ENCODE results near the gene RAMP3. TPM values are rescaled to one million over a fixed set of nuclear protein-coding genes. Genes with fewer than 3 reads are reported as not detected.

The RAMP3 gene
- total RNA-seq, 6 experiments from 2014 or later = 3.6 to 25.9 (median 23.4) TPM

GRCh38 chr7:45182856-45183710 is 25.5 kb downstream of the RAMP3 start:
- intact Hi-C loops (cut with DNase I) = no loop called here
- Histone ChIP-seq H3K4me1 (no peaks in the 10 kb centered on the region), H3K36me3 (no peaks in the 10 kb centered on the region), H3K4me3 (no peak overlapping the region), H3K27me3 (no peaks in the 10 kb centered on the region), H3K9me3 (no peaks in the 10 kb centered on the region), H3K27ac (no peak overlapping the region)
- no peak for ATAC-seq
- DNase-seq = peak in 1 of 3 donors; percentile 33
- TF ChIP-seq POLR2A (IDR thresholded peaks at IDR 0.05) = no peak
- TF ChIP-seq, protein P1, sequence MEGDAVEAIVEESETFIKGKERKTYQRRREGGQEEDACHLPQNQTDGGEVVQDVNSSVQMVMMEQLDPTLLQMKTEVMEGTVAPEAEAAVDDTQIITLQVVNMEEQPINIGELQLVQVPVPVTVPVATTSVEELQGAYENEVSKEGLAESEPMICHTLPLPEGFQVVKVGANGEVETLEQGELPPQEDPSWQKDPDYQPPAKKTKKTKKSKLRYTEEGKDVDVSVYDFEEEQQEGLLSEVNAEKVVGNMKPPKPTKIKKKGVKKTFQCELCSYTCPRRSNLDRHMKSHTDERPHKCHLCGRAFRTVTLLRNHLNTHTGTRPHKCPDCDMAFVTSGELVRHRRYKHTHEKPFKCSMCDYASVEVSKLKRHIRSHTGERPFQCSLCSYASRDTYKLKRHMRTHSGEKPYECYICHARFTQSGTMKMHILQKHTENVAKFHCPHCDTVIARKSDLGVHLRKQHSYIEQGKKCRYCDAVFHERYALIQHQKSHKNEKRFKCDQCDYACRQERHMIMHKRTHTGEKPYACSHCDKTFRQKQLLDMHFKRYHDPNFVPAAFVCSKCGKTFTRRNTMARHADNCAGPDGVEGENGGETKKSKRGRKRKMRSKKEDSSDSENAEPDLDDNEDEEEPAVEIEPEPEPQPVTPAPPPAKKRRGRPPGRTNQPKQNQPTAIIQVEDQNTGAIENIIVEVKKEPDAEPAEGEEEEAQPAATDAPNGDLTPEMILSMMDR (IDR thresholded peaks at IDR 0.05) = no peak
- 80% methylated on average over 2 of the region's 21 CpGs for WGBS (ENCODE audit: insufficient coverage, low coverage, low lambda C conversion rate, missing lambda C conversion rate)

GRCh38 chr7:45183711-45184210 is 26.2 kb downstream of the RAMP3 start:
- no peak for ATAC-seq
- H3K27ac ChIP-seq = no peak overlapping the region
- H3K27me3 ChIP-seq = no peaks in the 10 kb centered on the region
- no peaks in the 10 kb centered on the region for H3K9me3 ChIP-seq
- TF ChIP-seq, protein P1 (IDR thresholded peaks at IDR 0.05) = no peak
- TF ChIP-seq POLR2A (IDR thresholded peaks at IDR 0.05) = no peak
- WGBS (ENCODE audit: insufficient coverage, low coverage, low lambda C conversion rate, missing lambda C conversion rate) = 83% methylated on average over 5 of the region's 10 CpGs
- H3K36me3 ChIP-seq = no peaks in the 10 kb centered on the region
- no peaks in the 10 kb centered on the region for H3K4me1 ChIP-seq
- no peak overlapping the region for H3K4me3 ChIP-seq
- peak in 1 of 3 donors; percentile 30 for DNase-seq
- intact Hi-C loops (cut with DNase I) = no loop called here

DNA sequence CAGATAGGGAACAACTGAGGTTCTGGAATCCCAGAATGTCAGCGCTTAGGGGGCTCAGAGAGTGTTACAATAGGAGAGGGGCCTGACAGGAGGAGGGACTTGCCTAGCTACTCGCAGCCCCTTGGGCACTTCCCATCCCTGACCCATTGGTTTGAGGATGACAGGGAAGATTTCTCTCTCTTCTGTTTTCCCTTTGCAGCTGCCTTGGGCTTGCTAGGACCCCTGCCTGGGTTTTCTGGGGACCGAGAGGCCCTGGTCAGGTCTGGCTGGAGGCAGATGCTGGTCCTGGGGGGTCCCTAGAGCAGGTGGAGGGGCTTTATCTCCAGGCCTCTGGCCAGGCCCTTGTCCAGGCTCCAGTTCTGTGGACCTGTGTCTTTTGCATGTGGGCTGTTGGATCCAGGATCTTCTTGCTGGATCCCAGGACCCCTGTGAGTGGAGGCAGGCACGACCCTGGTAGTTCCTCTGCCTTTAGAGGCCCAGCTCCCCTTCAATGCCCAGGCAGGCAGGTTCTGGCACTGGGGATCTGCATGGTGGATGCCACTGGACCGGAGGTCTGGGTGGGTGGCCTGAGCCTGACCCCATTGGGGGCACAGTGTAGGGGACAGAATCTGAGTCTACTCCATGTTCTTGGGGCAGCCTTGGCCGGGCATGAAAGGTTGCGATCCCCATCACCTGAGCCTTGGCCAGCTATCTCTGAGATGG is 26.9 kb downstream of the RAMP3 start:
- H3K27ac ChIP-seq = no peak overlapping the region

DNA sequence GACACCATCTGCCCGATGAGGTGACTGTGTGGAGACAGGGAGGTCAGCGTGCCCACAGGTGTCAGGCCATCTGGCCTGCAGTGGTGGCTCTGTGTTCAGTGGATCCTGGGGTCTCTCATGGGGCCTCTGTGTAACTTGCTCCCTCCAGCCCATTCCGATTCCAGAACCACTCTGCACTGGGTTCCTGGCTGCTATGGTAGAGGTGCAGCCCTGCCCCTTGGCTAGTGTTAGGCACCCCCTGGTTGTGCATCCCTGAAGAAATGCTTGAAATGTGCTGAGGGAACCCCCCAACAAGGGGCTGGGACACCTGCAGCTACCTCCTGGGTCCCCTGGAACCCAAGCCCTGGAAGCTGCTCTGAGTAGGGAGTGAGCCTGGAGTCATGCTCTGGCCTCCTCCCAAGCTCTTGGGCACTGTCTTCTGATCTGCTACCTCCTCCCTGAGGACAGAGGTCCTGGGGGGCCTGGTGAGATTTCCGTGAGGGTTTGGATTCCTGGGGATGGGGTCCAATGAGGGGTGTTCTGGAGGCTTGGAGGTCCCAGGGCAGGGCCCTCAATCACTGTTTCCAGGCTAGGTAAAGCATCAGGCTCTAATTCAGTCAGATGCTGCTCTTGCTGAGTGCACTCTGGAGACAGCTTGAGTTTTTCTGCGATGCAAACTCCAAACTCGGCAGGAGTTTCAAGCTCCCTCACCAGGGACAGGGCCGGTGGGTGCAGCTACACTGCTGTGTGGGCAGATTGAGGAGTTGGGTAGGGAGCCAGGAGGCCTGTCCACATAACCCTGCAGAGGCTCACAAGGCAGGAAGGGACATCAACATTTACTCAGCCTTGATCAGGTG is 27.7 kb downstream of the RAMP3 start:
- intact Hi-C loops (cut with DNase I) = no loop called here
- H3K27ac ChIP-seq = no peak overlapping the region
- WGBS (ENCODE audit: insufficient coverage, low coverage, low lambda C conversion rate, missing lambda C conversion rate) = 60% methylated on average over 3 of the region's 7 CpGs
- TF ChIP-seq POLR2A (IDR thresholded peaks at IDR 0.05) = no peak
- TF ChIP-seq, protein P1 (IDR thresholded peaks at IDR 0.05) = no peak
- DNase-seq = peak in 1 of 3 donors; percentile 30
- no peaks in the 10 kb centered on the region for H3K27me3 ChIP-seq
- H3K36me3 ChIP-seq = no peaks in the 10 kb centered on the region
- H3K9me3 ChIP-seq = no peaks in the 10 kb centered on the region
- no peak overlapping the region for H3K4me3 ChIP-seq
- no peak for ATAC-seq
- H3K4me1 ChIP-seq = no peaks in the 10 kb centered on the region

More for the DNA sequence above, 26.9 kb downstream of the RAMP3 start:
- Histone ChIP-seq H3K4me3 (no peak overlapping the region), H3K27me3 (no peaks in the 10 kb centered on the region), H3K9me3 (no peaks in the 10 kb centered on the region), H3K36me3 (no peaks in the 10 kb centered on the region), H3K4me1 (no peaks in the 10 kb centered on the region)
- no CpG with 5 or more reads among the region's 7 CpGs for WGBS (ENCODE audit: insufficient coverage, low coverage, low lambda C conversion rate, missing lambda C conversion rate)
- DNase-seq (peak in 1 of 3 donors; percentile 35), ATAC-seq (no peak)
- TF ChIP-seq POLR2A (IDR thresholded peaks at IDR 0.05) = no peak
- TF ChIP-seq, protein P1 (IDR thresholded peaks at IDR 0.05) = no peak
- intact Hi-C loops (cut with DNase I) = no loop called here
